Central memory CD4-positive, alpha-beta T cell (primary cell): ENCODE measurements around the gene VCAM1.
"Not testable (repeated sequence)": the region's sequence is repeated elsewhere in the genome, so short reads cannot be mapped to it uniquely, and the experiment has no call there.

Source experiments
- DNase-seq: peaks from one replicate; pipeline ENCODE4 v3.0.0; 2022

VCAM1 gene

GRCh38 chr1:100780814-100781213 lies 61.3 kb downstream of the VCAM1 start:
- no peak for DNase-seq

DNA sequence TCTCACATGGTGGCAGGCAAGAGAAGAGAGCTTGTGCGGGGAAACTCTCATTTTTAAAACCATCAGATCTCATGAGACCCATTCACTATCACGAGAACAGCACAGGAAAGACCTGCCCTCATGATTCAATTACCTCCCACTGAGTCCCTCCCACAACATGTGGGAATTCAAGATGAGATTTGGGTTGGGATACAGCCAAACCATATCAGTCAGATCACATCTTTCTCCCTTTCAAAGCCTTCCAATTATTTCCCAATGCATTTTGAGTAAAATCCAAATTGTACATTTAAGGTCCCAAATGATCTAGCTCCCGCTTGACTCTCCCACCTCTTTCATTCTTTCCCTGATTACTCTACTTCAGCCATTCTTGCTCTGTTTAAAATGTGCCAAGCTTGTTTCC lies 62.2 kb downstream of the VCAM1 start:
- not testable (repeated sequence) for DNase-seq

DNA sequence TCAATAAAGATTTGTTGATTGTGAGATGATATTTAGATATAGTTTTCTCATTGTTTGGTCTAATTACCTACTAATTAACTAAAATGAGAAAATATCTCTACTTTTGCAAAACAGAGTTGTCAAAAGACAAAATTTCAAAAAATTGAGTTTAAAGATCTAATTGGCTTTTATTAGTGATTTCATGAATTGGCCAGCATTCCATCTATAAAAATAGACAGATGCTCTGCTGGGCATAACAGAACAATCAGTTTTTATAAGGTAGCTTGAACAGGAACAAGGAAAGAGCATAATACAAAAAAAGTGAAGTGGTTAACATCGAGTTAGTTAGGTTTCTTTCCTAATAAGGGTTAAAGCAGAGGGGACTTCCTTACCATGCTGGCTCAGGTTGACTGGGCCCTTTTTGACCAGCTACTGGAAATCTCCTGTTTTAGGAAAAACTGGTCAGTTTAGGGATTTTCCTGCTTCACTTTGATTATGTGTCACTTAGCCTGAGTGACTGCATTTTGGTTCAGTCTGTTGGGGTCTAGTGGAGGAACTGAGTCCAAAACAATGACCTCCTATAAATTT lies 63.0 kb downstream of the VCAM1 start:
- no peak for DNase-seq

DNA sequence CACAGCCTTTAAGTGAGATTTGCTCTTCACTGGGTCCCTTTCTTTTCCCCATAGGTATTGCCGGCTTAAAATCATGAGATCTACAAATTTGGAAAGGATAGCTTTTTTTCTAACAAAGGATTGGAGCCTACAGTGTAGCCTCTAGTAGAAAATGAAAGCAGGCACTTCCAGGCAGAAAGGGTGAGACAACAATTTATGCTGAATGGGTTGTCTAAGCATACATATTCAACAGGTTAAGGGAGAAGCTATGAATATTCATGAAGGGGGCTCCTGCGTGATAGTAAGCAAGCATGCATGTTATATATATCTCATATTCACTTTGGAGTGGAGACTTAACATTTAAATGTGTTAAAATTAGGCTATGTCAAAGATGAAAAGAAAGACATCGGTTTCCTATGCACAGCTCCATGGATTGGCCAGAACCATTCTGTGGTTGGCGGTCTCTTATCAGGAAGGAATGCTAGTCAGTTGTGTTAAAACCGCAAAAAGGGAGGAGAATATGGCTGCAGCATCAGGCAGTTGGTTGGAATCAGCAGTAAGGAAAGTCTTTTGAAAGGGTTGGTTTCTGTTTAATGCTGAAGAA lies 66.0 kb downstream of the VCAM1 start:
- no peak for DNase-seq

DNA sequence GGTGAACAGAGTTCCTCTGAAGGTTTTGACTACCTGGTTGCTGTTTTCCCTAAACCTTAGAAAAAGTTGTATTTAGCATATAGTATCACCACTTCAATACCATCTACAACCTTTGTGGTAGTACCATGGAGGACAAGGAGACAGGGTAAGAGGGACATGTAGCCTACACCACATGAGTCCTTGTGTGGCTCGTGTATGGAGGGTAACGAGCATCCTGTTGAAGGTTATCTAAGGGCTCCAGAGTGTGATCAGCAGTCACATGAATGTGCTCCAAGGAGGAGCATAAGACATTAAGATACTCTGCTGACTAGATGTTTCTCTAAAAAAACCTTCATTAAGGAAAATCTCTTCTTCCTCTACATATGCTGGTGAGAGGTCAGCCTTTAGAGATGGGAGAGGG lies 67.3 kb downstream of the VCAM1 start:
- DNase-seq: no peak
